DND-41 (cell line): Measurements from ENCODE around the gene ZNF296.

Experiments
- ATAC-seq: fragments of 200-7000 bp; cut with Tn5 transposase; 3 replicates; pipeline ENCODE4 v1.9.1; 2021; ENCODE audit warnings: low read depth; ENCODE audit not compliant: insufficient read depth
- DNase-seq: peaks from one replicate; pipeline ENCODE4 v3.0.0-alpha.2; 2020
- H2AFZ ChIP-seq: 2 replicates; pipeline ENCODE4 v1.6.0; 2012; ENCODE audit warnings: low read depth, low read length
- H3K27ac ChIP-seq: 2 replicates; pipeline ENCODE4 v1.5.1; 2012; ENCODE audit warnings: low read length, inconsistent platforms
- H3K27me3 ChIP-seq: fragments of 200-600 bp; sonication (generic); 2 replicates; pipeline ENCODE4 v1.6.0; 2012; ENCODE audit warnings: low read length, mild to moderate bottlenecking, inconsistent platforms; ENCODE audit not compliant: insufficient read depth, poor library complexity
- H3K36me3 ChIP-seq: 2 replicates; pipeline ENCODE4 v1.5.1; 2012; ENCODE audit warnings: low read length, inconsistent platforms; ENCODE audit not compliant: insufficient read depth
- H3K4me1 ChIP-seq: 2 replicates; pipeline ENCODE4 v1.5.1; 2012; ENCODE audit warnings: mild to moderate bottlenecking, low read length; ENCODE audit not compliant: insufficient read depth
- H3K4me2 ChIP-seq: 2 replicates; pipeline ENCODE4 v1.6.0; 2012; ENCODE audit warnings: mild to moderate bottlenecking, moderate library complexity, low read length, inconsistent platforms; ENCODE audit not compliant: insufficient read depth
- H3K4me3 ChIP-seq, 2 experiments: fragments of 200-600 bp in 1 of 2; shearing (Covaris generic) in 1 of 2; 2 replicates each; pipeline ENCODE4 v1.5.1; 2012 to 2016; ENCODE audit warnings: inconsistent platforms in 2 of 2, low read length in 2 of 2, mild to moderate bottlenecking in 2 of 2, low read depth in 1 of 2, moderate library complexity in 1 of 2
- H3K79me2 ChIP-seq: 2 replicates; pipeline ENCODE4 v1.6.0; 2012; ENCODE audit warnings: low read length, inconsistent platforms; ENCODE audit not compliant: insufficient read depth
- H3K9ac ChIP-seq: 2 replicates; pipeline ENCODE4 v1.6.0; 2012; ENCODE audit warnings: low read depth, mild to moderate bottlenecking, inconsistent platforms, low read length, moderate library complexity
- H3K9me3 ChIP-seq: 2 replicates; pipeline ENCODE4 v1.5.1; 2012; ENCODE audit warnings: low read length, moderate library complexity, mild to moderate bottlenecking, inconsistent platforms; ENCODE audit not compliant: insufficient read depth, severe bottlenecking
- H4K20me1 ChIP-seq: 2 replicates; pipeline ENCODE4 v1.6.0; 2012; ENCODE audit warnings: low read length; ENCODE audit not compliant: insufficient read depth
- CTCF ChIP-seq: IDR thresholded peaks from 2 replicates; pipeline ENCODE4 v1.5.1; 2012; ENCODE audit warnings: borderline replicate concordance, low read length, moderate library complexity, mild to moderate bottlenecking; ENCODE audit not compliant: poor library complexity, severe bottlenecking; ENCODE audit errors: extremely low read depth
- EZH2 ChIP-seq: IDR thresholded peaks from 3 replicates; pipeline ENCODE4 v1.6.1; 2012; ENCODE audit warnings: borderline replicate concordance, low read depth, mild to moderate bottlenecking, moderate library complexity, low read length, inconsistent platforms; ENCODE audit not compliant: severe bottlenecking

Gene ZNF296

GRCh38 chr19:45100201-45100600 lies 23.9 kb upstream of the ZNF296 start:
- H3K9me3 ChIP-seq = no peaks in the 10 kb centered on the region
- H2AFZ ChIP-seq = no peak overlapping the region
- H3K4me3 ChIP-seq = no peak overlapping the region
- peaks cover 100% of the 10 kb centered on the region for H4K20me1 ChIP-seq
- H3K36me3 ChIP-seq = peaks cover 36% of the 10 kb centered on the region
- TF ChIP-seq EZH2 (no peak), CTCF (no peak)
- peaks cover 100% of the 10 kb centered on the region for H3K79me2 ChIP-seq
- ATAC-seq = no peak
- no peak for DNase-seq
- peaks cover 30% of the 10 kb centered on the region for H3K4me1 ChIP-seq
- no peaks in the 10 kb centered on the region for H3K27me3 ChIP-seq
- H3K27ac ChIP-seq = no peak overlapping the region
- no peak overlapping the region for H3K4me2 ChIP-seq
- H3K9ac ChIP-seq = no peak overlapping the region

GRCh38 chr19:45099467-45100191 lies 23.4 kb upstream of the ZNF296 start:
- Histone ChIP-seq H3K27me3 (no peaks in the 10 kb centered on the region), H3K4me2 (no peak overlapping the region), H3K4me1 (peaks cover 36% of the 10 kb centered on the region), H3K27ac (no peak overlapping the region), H3K9me3 (no peaks in the 10 kb centered on the region), H4K20me1 (peaks cover 100% of the 10 kb centered on the region), H2AFZ (no peak overlapping the region), H3K4me3 (no peak overlapping the region), H3K79me2 (peaks cover 100% of the 10 kb centered on the region), H3K36me3 (peaks cover 40% of the 10 kb centered on the region), H3K9ac (no peak overlapping the region)
- no peak for TF ChIP-seq EZH2
- TF ChIP-seq CTCF = no peak
- DNase-seq = no peak
- no peak for ATAC-seq

GRCh38 chr19:45098521-45099466 lies 22.5 kb upstream of the ZNF296 start:
- H3K9ac ChIP-seq = no peak overlapping the region

More at GRCh38 chr19:45098521-45099466, 22.5 kb upstream of the ZNF296 start:
- peaks cover 100% of the 10 kb centered on the region for H3K79me2 ChIP-seq
- H3K27ac ChIP-seq = no peak overlapping the region
- peaks cover 44% of the 10 kb centered on the region for H3K4me1 ChIP-seq
- H3K4me2 ChIP-seq = no peak overlapping the region; the same call in 1 of the 2 replicates
- no peak for DNase-seq
- TF ChIP-seq CTCF (no peak), EZH2 (no peak)
- H2AFZ ChIP-seq = no peak overlapping the region
- H4K20me1 ChIP-seq = peaks cover 100% of the 10 kb centered on the region
- H3K27me3 ChIP-seq = no peaks in the 10 kb centered on the region
- no peak overlapping the region for H3K4me3 ChIP-seq
- no peak for ATAC-seq
- peaks cover 43% of the 10 kb centered on the region for H3K36me3 ChIP-seq
- H3K9me3 ChIP-seq = no peaks in the 10 kb centered on the region
